ENCODE results near the gene CHMP1B.
"Not testable (repeated sequence)": the region's sequence is repeated elsewhere in the genome, so short reads cannot be mapped to it uniquely, and the experiment has no call there.

CHMP1B gene

DNA sequence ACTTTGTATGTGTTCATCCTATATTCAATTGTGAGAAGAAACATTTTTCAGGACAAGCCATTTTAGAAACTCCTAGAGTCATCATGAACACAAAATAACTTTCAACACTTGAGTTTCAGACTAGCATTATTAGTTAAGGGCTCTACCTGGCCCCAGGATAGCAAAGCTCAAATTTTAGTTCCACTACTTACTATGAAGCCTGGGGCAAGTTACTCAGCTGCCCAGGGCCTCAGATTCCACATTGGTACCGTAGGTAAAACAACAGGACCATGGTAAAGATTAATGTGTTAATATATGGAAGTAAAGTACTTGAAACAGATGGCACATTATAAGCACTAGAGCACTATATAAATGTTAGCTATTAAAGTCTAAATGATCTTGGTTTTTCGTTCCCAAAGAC is 37.5 kb downstream of the CHMP1B start:
- TF ChIP-seq CTCF (IDR thresholded peaks at IDR 0.05; ENCODE audit: unreplicated experiment in 3 of 3): no peak
- Mint-ChIP-seq H3K27me3 (ENCODE audit: low read depth) (no peaks in the 10 kb centered on the region), H3K4me1 (no peaks in the 10 kb centered on the region), H3K4me3 (no peak overlapping the region), H3K9me3 (no peaks in the 10 kb centered on the region), H3K36me3 (ENCODE audit: low read depth) (peaks cover 57% of the 10 kb centered on the region), H3K27ac (no peak overlapping the region)

DNA sequence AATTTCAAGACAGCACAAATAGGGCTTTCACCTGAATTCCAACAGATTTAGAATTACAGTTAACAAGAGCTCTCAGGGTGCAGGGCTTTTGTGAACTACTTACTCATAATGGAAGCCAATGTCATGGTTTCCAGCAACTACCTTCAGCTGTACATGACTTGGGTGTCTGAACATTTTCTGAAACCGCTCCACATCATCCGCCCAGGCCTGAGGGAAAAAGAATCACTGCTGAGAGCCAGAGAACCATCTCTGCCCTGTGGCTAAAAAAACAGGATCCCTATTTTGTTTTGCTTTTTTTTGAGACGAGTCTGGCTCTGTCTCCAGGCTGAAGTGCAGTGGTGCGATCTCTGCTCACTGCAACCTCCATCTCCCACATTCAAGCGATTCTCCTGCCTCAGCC is 38.1 kb downstream of the CHMP1B start:
- Mint-ChIP-seq H3K4me1 (no peaks in the 10 kb centered on the region), H3K4me3 (no peak overlapping the region), H3K27me3 (ENCODE audit: low read depth) (no peaks in the 10 kb centered on the region), H3K27ac (no peak overlapping the region), H3K9me3 (no peaks in the 10 kb centered on the region), H3K36me3 (ENCODE audit: low read depth) (peaks cover 56% of the 10 kb centered on the region)
- TF ChIP-seq CTCF (IDR thresholded peaks at IDR 0.05; ENCODE audit: unreplicated experiment in 3 of 3): no peak

DNA sequence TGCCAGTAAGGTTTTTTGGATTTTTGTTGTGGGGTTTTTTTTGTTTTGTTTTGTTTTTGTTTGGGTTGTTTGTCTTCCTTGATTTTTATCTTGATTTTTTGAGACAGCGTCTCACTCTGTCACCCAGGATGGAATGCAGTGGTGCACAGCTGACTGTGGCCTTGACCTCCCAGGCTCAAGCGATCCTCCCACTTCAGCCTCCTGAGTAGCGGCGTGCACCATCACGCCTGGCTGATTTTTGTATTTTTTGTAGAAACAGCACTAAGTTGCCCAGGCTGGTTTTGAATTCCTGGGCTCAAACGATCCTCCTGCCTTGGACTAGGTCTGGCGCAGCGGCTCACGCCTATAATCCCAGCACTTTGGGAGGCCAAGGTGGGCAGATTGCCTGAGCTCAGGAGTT is 40.5 kb downstream of the CHMP1B start:
- no peak overlapping the region for H3K4me3 Mint-ChIP-seq
- H3K9me3 Mint-ChIP-seq: no peaks in the 10 kb centered on the region
- H3K27ac Mint-ChIP-seq: no peak overlapping the region
- peaks cover 52% of the 10 kb centered on the region for H3K36me3 Mint-ChIP-seq (ENCODE audit: low read depth)
- H3K4me1 Mint-ChIP-seq: no peaks in the 10 kb centered on the region
- H3K27me3 Mint-ChIP-seq (ENCODE audit: low read depth): no peaks in the 10 kb centered on the region
- no peak for TF ChIP-seq CTCF (IDR thresholded peaks at IDR 0.05; ENCODE audit: unreplicated experiment in 3 of 3)

- H3K36me3 Mint-ChIP-seq (ENCODE audit: low read depth): peaks cover 53% of the 10 kb centered on the region
- H3K4me1 Mint-ChIP-seq; H3K9me3 Mint-ChIP-seq; H3K4me3 Mint-ChIP-seq; H3K27me3 Mint-ChIP-seq (ENCODE audit: low read depth); H3K27ac Mint-ChIP-seq: not testable (repeated sequence)
These were observed 41.2 kb downstream of the CHMP1B start for GRCh38 chr18:11892438-11892837.

GRCh38 chr18:11897781-11898180 is 46.6 kb downstream of the CHMP1B start:
- TF ChIP-seq CTCF (IDR thresholded peaks at IDR 0.05; ENCODE audit: unreplicated experiment in 3 of 3): no peak
- H3K27ac Mint-ChIP-seq: no peak overlapping the region
- no peaks in the 10 kb centered on the region for H3K4me1 Mint-ChIP-seq
- no peaks in the 10 kb centered on the region for H3K9me3 Mint-ChIP-seq
- H3K27me3 Mint-ChIP-seq (ENCODE audit: low read depth): no peaks in the 10 kb centered on the region
- H3K4me3 Mint-ChIP-seq: no peak overlapping the region
- H3K36me3 Mint-ChIP-seq (ENCODE audit: low read depth): peaks cover 33% of the 10 kb centered on the region

DNA sequence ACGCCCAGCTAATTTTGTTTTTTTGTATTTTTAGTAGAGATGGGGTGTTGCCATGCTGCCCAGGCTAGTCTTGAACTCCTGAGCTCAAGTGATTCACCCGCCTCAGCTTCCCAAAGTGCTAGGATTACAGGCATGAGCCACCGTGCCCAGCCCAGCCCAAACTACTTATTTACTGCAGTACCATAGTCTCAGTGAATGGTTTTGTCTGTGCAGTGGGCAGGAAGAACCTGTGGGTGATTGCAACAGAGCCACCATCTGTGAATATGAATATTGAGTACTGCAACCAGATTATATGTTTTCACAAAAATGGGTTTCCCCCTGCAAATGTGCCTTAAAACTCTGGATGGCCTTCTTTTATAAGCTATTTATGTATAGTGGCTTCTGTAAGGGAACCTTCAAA is 47.9 kb downstream of the CHMP1B start:
- H3K4me3 Mint-ChIP-seq: no peak overlapping the region
- no peak for TF ChIP-seq CTCF (IDR thresholded peaks at IDR 0.05; ENCODE audit: unreplicated experiment in 3 of 3)
- H3K9me3 Mint-ChIP-seq: no peaks in the 10 kb centered on the region
- no peak overlapping the region for H3K27ac Mint-ChIP-seq
- no peaks in the 10 kb centered on the region for H3K4me1 Mint-ChIP-seq
- peaks cover 25% of the 10 kb centered on the region for H3K36me3 Mint-ChIP-seq (ENCODE audit: low read depth)
- H3K27me3 Mint-ChIP-seq (ENCODE audit: low read depth): no peaks in the 10 kb centered on the region

Measured in nephron (organoid).